ENCODE measurements around the gene RAB40C. TPM values are rescaled to one million over a fixed set of nuclear protein-coding genes. Genes with fewer than 3 reads are reported as not detected.

Gene RAB40C
- total RNA-seq, 1 experiment from 2014 or later = 22.5 TPM

GRCh38 chr16:616733-617586 lies 27.1 kb downstream of the RAB40C start (continued):
- TF ChIP-seq PRDM15 (CRISPR knock-in tag; IDR thresholded peaks at IDR 0.05) = no peak

GRCh38 chr16:617855-618254 lies 28.0 kb downstream of the RAB40C start:
- Mint-ChIP-seq H3K4me1 (peaks cover 14% of the 10 kb centered on the region), H3K27me3 (ENCODE audit: low read depth) (no peaks in the 10 kb centered on the region), H3K4me3 (no peak overlapping the region), H3K36me3 (peaks cover 13% of the 10 kb centered on the region), H3K9me3 (no peaks in the 10 kb centered on the region), H3K27ac (no peak overlapping the region)
- ChIA-PET POLR2A (no interaction called here), CTCF (no interaction called here)
- no peak for ATAC-seq
- TF ChIP-seq ZBTB43 (CRISPR knock-in tag; IDR thresholded peaks at IDR 0.05) (no peak), ZNF425 (CRISPR knock-in tag; conservative IDR thresholded peaks at IDR 0.05) (no peak), ZNF219 (CRISPR knock-in tag; IDR thresholded peaks at IDR 0.05; ENCODE audit: borderline replicate concordance) (no peak), RELA (CRISPR knock-in tag; IDR thresholded peaks at IDR 0.05; ENCODE audit: borderline replicate concordance) (no peak), ZNF317 (CRISPR knock-in tag; IDR thresholded peaks at IDR 0.05; ENCODE audit: borderline replicate concordance, low read depth) (no peak), NFATC4 (CRISPR knock-in tag; IDR thresholded peaks at IDR 0.05) (no peak), NR1H2 (CRISPR knock-in tag; IDR thresholded peaks at IDR 0.05) (no peak), ZNF532 (CRISPR knock-in tag; IDR thresholded peaks at IDR 0.05; ENCODE audit: borderline replicate concordance) (no peak), EMX1 (CRISPR knock-in tag; IDR thresholded peaks at IDR 0.05) (no peak), FOXP1 (CRISPR knock-in tag; IDR thresholded peaks at IDR 0.05; ENCODE audit: borderline replicate concordance) (no peak), NFYB (CRISPR knock-in tag; conservative IDR thresholded peaks at IDR 0.05; ENCODE audit: low read depth) (no peak), CREM (CRISPR knock-in tag; IDR thresholded peaks at IDR 0.05) (no peak), ZBTB21 (CRISPR knock-in tag; IDR thresholded peaks at IDR 0.05; ENCODE audit: borderline replicate concordance) (no peak), ZNF396 (CRISPR knock-in tag; IDR thresholded peaks at IDR 0.05; ENCODE audit: borderline replicate concordance) (no peak)
- DNase-seq (ENCODE audit: low spot score) = no peak

Measured in WTC11 (cell line).